ENCODE data around the gene GNE.

Gene GNE

GRCh38 chr9:36165826-36166167 lies 92.5 kb downstream of the GNE start:
- no peak for DNase-seq

- DNase-seq: no peak
Measured at GRCh38 chr9:36164989-36165388, 93.3 kb downstream of the GNE start.

Data from CD4-positive, alpha-beta T cell treated with Interferon gamma for 1 hour (primary cell).